T-helper 22 cell (primary cell): ENCODE measurements around the gene ADCY5.

Experiments
- DNase-seq: peaks from one replicate; pipeline ENCODE4 v3.0.0-alpha.2; 2020; ENCODE audit warnings: low read depth

ADCY5 gene

DNA sequence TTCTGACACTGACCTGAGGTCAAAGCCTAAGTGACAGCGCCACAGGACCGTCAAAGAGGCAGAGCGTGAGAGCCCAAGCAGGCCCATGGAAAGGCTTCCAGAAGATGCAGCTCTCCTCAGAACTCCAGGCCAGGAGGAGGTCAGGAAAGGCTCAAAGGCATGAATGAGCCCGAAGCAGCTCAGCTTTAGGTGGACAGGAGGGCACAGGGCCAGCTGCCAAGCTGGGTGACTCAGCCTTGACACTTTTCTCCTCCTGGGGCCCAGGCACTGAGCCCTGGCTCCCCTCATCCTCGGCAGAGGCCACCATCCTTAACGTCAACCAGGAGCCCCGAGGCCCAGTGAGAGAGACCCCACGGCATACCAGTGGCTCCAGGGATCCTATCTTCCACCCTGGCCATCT, 62.9 kb downstream of the ADCY5 start:
- no peak for DNase-seq

DNA sequence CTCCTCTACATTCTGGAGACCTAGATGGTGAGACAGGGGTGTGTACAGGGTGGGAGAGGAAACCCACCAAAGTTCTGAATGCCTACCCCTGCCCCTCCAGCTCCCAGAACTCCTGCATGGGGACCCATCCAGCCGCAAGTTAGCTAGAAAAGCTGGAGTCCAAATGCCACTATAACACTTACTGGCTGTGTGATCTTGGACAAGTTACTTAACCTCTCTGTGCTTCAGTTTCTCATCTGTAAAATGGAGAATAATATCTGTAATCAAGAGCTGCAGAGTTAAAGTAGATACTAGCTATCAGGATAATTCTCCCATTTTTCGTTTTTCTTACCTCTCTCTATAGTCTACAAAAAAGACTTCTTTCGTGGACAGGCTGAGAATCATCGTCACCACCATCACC, 63.4 kb downstream of the ADCY5 start:
- DNase-seq: no peak

DNA sequence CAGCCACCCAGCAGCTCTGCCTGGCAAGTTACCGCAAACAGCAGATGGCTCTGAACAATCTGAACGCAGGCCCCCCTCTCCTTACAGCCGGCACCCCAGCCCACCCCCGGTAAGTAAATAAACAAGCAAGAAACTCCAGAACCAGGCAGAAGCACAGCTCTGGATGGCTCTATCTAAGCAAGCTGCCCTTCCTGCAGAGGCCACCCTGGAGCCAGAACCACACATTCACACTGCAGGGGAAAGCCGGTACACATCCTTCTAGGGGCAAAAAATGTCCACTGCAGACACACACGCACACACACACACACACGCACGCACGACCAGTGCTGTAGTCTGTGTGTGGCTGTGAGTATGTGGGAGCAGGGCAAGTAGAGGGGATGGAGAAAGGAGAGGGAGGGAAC, 63.9 kb downstream of the ADCY5 start:
- no peak for DNase-seq

- no peak for DNase-seq
These were observed 64.6 kb downstream of the ADCY5 start for GRCh38 chr3:123384256-123384655.

- DNase-seq: no peak
These were observed 65.5 kb downstream of the ADCY5 start for GRCh38 chr3:123383091-123384053.

GRCh38 chr3:123380261-123380660, 68.6 kb downstream of the ADCY5 start:
- no peak for DNase-seq

DNA sequence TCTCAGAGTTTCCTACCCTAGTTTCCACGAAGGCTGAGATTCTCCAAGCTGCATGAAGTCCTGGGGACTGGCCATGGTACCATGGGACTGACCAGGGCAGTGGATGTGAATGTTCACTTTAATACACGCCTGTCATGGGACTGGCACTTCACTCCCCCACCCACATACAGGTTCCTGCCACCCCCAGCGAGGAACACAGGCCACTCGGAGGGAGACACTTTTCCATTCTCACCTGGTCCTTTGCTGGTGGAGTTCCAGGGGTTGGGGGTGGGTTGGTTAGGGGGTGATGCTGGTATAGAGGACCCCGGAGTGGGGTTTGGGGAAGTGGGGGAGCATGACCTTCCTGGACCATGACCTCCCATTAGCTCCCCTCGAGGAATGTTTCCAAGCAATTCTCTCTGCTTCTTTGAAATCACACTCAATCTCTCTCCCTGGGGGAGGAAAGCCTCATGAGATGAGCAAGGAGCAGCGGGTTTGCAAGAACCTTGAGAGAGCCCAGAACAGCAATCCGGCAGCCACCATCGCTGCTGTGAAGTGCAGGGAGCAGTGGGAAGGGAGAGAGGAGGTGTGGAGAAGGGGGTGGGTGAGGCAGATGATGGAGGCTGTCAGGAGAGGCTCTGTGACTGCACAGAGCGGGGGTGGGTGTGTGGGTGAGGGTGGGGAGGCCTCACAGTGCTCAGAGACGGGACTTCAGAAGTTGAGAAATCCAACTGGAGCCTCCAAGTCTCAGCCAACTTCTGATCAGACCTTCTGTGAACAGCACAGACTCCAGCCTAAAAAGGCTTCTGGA, 69.7 kb downstream of the ADCY5 start:
- no peak for DNase-seq

DNA sequence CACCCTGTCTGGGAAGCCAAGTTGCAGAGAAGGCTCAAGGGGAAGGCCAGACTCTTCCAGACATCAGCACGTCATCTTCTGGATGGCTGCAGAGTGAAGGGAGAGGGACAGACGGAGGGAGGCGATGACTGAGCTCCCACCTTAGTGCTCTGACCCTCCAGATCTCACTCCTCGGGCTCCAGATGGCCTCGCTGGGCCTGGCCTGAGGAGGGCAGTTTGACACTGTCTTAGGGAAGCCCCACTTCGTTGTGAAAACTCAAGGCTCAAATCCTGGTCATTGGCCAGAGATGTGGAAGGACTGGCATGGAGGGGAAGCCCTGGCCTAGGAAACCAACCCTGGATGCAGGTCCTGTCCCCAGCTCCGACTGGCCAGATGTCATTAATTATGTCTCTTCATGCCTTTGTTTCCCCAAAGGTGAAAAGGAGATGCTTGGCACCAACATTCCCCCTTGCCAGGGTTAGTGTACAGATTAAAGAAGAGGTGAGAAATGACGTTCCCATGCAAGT, 70.4 kb downstream of the ADCY5 start:
- DNase-seq: no peak

- no peak for DNase-seq
These were observed 71.6 kb downstream of the ADCY5 start for GRCh38 chr3:123377243-123377740.

- no peak for DNase-seq
These were observed 72.2 kb downstream of the ADCY5 start for GRCh38 chr3:123376451-123377242.

- DNase-seq: no peak
These were observed 73.6 kb downstream of the ADCY5 start for GRCh38 chr3:123375014-123375940.

DNA sequence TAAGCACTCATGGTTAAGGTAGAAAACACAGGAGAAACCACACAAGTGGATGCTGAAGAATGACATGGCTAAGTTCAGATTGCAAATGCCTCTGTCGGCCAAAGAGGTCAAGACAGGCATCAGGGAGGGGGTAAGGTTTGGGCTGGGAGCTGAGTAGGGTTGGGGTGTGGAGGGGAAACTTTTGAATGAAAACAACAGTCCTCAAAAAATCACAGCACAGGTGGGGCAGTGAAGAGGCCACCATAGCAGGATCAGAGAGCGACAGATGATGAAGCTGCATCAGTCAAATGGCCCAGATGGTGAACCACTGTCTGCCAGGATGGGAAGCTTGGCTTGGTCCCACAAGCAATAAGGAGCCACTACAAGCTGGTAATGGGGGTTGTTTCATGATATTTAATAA, 74.9 kb downstream of the ADCY5 start:
- DNase-seq: no peak

GRCh38 chr3:123373474-123373987, 75.4 kb downstream of the ADCY5 start:
- DNase-seq: no peak

DNA sequence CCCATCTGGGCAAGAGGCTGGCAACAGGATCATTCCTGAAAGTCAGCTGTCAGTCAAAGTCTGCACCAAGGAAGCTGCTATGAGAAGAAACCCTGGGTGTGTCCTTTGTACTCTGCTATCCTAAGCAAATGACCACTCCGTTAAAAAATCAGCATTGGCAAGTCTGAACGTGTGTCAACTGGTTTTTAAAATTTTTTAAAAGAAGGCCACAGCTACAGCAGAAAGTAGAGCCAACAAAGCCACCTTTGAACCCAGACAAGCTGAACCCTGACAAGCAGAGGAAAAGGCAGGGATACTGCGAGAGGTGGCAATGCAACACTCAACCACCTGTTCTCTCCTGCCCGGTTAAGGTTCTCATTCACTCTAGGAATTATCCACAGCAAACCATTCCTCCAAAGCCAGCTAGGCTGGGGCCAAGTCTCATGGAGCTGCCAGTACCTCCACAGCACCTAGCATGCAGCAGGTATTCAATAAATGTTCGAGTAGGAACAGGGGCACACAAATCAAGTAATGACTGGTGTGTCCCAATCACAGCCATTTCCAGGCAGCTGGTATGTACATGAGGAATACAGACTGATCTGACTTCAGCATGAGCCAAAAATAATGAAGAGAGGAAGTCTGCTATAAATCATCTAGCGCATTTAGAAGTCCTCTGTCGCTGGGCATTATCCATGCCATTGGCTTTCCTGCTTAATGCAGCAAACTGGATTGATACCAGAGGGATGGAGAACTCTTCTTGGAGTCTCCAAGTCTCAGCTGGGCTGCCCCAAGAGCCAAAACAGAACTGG, 76.0 kb downstream of the ADCY5 start:
- no peak for DNase-seq

DNA sequence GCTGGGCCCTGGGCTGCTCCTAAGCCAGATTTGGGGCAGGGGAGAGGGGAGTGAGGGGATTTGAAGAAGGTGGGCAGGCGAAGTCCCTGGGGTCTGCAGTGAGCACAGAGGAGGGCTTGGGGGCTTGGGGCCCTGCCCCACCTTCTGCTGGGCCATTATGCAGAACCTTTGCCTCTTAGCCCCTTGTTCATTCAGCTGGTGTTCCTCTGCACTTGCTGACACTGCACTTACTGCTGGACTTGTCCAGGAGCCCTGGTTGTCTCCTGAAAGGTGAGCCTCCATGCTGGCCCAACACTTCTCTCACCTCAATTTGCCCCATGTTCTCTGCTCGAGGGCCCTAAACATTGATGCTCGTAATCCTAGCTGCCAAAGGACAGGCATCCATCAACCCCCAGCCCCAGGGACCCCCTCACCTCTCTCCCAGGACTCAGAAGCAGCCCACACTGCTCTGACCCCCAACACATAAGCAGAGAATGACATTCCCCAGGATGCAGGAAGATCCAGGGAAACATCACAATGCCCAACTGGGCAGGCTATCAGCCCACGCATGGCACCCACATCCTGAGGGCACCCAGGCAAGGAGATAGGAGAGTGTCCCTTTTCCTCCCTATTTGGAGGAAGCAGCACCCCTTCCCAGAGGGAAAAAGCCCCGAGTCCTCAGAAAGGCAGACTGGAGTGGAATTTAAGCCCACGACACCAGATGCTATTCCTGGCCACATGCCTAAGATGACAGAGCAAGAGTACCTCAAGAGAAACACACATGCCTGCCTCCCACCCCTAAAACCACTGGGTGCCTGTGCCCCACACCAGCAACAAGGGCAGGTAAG, 76.8 kb downstream of the ADCY5 start:
- DNase-seq: no peak

DNA sequence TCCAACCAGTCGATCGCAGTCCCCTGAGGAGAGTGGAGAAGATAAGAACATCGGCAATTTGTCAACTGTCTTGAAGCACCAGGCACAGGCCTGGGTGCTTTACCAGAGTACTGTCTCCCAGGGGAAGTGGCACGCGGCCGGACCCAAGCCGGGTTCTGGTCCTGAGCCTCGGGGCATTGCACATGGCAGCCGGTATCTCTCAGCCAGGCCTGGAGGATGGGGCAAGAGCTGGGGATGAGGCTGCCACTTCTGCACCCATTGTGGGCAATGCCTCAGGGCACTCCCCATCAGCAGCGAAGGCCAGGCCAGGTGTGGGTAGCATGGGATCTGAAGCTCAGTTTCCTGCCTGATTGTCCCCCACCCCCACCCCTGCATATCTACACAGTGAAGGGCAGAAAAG, 77.5 kb downstream of the ADCY5 start:
- no peak for DNase-seq

DNA sequence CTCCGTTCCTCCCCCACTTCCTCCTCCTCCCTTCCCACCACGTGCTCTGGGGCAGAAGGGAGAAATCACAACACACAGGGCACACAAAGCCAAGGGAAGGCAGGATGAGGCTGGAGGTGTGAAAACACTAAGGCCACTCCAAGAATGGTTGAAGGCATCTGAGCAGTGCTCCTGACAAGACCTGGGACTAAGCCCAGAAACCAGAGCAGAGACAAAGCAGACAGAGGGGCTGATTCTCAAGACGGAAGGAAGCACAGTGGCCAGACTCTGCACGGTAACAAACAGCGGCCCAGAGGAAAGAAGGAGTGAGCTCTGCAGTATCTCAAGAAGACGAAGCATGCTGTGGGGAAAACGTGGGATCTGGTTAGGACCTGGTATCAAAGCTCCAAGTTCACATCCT, 78.1 kb downstream of the ADCY5 start:
- DNase-seq: no peak

- no peak for DNase-seq
These were observed 79.8 kb downstream of the ADCY5 start for GRCh38 chr3:123369085-123369484.
